Hepatocyte (in vitro differentiated cells): ENCODE data around the gene CHRNA4.

ENCODE experiments used
- EZH2 ChIP-seq: fragments of 200-600 bp; sonication (generic); IDR thresholded peaks from 2 replicates; pipeline ENCODE4 v1.6.1; 2016; ENCODE audit warnings: antibody characterized with exemption, mild to moderate bottlenecking, borderline replicate concordance
- EZH2phosphoT487 ChIP-seq: fragments of 200-600 bp; sonication (generic); IDR thresholded peaks from one replicate; pipeline ENCODE4 v1.6.1; 2018; ENCODE audit warnings: antibody characterized with exemption, mild to moderate bottlenecking, low read depth, moderate library complexity; ENCODE audit not compliant: unreplicated experiment, severe bottlenecking
- TF ChIP-seq, protein P1 (sequence below): fragments of 200-600 bp; sonication (generic); IDR thresholded peaks from 2 replicates; pipeline ENCODE4 v1.5.1; 2016; ENCODE audit warnings: antibody characterized with exemption, mild to moderate bottlenecking; ENCODE audit not compliant: poor library complexity

DNA sequence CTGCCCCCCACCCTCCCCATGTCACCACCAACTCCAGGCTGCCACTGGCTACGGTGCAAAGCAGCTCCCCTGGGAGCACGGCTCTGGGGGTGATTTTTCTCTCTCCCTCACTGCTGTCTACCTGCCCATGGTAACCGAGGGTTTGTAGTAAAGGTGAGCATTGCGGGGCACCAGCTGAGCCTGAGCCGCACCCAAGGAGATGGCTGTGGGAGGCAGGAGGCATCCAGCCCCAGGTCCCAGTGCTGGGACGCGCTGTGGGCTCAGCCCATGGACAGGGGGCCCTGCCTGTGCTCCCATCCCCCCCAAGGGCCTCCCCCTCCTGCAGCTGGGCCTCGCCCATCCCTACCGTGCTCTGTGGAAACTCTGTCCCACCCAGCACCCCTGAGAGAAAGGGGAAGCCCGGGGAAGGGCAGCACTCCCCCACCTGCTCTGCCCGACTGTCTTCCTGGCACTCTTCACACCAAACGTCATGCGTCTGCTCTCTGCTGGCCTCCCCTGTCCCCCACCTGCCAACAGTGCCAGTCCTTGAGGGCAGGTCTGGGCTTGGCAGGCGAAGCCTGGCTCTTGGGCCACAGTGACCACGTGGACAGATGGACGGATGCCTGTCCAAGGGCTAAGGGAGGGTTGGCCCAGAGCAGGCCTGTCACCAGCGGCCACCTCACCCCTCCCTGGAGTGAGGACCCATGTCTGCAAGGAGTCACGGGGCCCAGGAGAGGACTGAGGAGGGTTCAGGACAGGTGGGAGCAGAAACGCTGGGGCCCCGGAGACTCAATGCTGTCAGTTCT, 3.8 kb upstream of the CHRNA4 start:
- TF ChIP-seq EZH2 = no peak
- TF ChIP-seq, protein P1, sequence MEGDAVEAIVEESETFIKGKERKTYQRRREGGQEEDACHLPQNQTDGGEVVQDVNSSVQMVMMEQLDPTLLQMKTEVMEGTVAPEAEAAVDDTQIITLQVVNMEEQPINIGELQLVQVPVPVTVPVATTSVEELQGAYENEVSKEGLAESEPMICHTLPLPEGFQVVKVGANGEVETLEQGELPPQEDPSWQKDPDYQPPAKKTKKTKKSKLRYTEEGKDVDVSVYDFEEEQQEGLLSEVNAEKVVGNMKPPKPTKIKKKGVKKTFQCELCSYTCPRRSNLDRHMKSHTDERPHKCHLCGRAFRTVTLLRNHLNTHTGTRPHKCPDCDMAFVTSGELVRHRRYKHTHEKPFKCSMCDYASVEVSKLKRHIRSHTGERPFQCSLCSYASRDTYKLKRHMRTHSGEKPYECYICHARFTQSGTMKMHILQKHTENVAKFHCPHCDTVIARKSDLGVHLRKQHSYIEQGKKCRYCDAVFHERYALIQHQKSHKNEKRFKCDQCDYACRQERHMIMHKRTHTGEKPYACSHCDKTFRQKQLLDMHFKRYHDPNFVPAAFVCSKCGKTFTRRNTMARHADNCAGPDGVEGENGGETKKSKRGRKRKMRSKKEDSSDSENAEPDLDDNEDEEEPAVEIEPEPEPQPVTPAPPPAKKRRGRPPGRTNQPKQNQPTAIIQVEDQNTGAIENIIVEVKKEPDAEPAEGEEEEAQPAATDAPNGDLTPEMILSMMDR = no peak
- no peak for TF ChIP-seq EZH2phosphoT487
